GM19455 (cell line): ENCODE data around the gene TSPAN31.
"Not testable (repeated sequence)": the region's sequence is repeated elsewhere in the genome, so short reads cannot be mapped to it uniquely, and the experiment has no call there.

Source experiments
- ATAC-seq: cut with Tn5 transposase; IDR thresholded peaks from one replicate; pipeline ENCODE4 v1.9.1; 2021; ENCODE audit not compliant: unreplicated experiment

The TSPAN31 gene

DNA sequence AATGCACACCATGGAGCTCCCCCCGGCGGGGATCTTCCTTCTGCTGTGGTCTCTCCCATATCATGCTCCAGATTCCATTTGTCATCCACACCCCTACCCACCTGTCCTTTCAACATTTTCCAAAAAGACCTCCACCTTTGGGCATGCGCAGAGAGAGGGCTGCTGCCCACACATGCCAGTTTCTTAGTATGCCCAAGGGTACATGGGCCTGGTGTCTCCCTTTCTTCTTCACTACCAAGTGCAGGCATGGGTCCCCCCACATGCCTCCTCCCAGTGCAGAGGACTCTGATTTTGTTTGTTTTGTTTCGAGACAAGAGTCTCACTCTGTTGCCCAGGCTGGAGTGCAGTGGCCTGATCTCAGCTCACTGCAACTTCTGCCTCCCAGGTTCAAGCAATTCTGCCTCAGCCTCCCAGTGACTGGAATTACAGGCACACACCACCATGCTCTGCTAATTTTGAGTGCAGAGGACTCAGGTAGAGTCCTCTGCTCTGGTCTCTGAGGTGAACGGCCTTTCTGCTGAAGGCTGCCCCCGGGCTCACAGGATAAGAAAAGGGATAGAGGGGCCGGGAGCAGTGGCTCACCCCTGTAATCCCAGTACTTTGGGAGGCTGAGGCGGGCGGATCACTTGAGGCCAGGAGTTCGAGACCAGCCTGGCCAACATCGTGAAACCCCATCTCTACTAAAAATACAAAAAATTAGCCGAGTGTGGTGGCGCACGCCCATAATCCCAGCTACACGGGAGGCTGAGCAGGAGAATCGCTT lies 22.8 kb upstream of the TSPAN31 start:
- not testable (repeated sequence) for ATAC-seq

DNA sequence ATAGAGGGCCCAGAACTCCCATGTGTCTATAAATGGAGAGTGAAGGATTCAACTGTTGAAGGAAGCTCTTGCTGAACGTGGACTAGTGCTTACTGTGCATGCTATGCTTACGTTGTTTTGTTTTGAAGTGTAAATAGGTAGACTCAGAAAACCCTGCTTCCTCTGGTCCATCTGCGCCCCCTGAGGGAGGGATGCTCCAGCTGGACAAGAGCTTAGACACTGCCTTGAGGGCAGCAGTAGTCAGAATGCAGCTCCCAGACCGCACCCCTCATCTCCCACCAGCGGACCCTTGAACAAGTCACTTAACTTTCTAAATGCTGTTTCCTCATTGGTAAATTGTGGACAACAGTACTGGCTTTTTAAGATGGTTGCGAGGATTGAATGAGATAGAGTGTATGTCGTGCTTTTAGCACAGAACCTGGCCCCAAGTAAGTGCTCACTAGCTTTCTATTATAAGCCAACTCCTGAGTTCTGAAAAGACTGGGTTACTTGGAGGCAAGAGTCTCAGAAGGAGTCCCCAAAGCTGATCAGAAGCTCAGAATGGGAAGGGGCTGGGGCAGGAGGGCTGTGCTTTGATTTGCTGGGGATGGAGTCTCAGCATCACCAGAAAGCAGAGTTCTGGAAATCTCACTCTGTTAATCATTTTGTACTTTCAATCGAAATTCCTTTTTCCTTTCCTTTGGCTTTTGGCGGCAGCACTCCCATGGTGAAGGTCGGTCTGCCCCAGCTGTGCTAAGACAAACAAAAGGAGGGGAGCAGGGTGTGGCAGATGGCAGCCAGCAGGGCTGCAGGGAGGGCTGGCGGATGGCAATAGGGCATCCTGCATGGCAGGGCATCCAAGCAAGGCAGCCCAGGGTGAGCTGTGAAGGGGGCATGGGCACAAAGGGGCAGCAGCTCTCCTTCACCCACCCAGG lies 21.9 kb upstream of the TSPAN31 start:
- no peak for ATAC-seq

GRCh38 chr12:57723630-57723962 lies 21.2 kb upstream of the TSPAN31 start:
- no peak for ATAC-seq

DNA sequence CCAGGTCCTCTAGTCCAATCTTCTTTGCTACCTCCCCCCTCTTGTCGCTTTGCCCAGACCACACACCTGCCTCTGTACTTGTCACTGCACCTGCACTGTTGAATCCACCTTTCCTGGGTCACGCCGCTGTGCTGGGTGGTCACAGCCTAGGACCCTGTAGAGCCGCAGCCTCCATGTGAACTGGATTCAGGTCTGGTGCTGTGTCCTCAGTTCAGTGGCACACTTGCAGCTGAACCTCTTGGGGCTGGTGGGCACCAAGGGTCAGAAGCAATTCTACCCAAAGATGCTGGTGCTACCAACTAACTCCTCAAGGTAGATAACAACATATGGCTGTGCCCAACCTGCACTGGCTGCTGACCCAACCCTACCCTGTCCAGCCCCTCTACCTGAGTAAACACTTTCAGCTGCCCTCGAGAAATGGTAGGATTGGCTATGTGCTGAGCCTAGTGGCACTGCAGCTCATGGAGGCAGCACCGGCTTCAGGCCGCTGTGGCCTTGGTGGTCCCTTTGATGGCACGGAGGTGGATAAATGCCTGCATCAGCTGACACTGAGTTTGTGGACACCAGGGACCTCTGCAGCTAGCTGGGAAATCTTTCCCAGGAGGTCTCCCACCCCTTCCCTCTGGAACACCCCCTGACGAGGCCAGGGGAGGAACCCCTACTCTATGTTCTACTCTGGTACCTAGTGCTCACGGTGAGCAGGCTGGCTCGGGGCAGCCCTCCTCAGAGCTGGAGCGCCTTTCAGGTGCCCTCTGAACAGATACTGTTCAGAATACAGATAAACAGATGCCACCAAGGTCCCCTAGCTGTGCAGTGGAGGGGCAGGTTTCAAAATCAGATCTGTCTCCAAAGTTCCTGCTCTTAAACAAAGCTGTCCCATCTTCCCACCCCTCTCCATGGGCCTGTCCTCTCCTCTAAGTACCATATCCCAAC lies 20.6 kb upstream of the TSPAN31 start:
- no peak for ATAC-seq

GRCh38 chr12:57724936-57725740 lies 19.7 kb upstream of the TSPAN31 start:
- no peak for ATAC-seq

DNA sequence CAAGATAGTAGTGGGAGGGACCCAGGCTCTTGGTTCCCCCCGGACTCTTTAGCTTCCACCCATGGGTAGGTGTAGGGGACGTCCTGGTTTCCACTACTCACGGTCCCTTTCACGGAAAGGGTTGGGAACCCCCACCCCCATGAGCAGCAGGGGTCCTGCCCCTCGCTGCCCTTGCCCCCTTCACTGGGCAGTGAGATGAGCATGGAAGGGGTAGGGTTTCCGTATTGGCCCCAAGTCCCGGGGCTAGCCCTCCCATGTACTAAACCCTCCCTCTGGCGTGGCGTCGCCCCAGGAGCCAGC lies 19.0 kb upstream of the TSPAN31 start:
- ATAC-seq, result no peak

DNA sequence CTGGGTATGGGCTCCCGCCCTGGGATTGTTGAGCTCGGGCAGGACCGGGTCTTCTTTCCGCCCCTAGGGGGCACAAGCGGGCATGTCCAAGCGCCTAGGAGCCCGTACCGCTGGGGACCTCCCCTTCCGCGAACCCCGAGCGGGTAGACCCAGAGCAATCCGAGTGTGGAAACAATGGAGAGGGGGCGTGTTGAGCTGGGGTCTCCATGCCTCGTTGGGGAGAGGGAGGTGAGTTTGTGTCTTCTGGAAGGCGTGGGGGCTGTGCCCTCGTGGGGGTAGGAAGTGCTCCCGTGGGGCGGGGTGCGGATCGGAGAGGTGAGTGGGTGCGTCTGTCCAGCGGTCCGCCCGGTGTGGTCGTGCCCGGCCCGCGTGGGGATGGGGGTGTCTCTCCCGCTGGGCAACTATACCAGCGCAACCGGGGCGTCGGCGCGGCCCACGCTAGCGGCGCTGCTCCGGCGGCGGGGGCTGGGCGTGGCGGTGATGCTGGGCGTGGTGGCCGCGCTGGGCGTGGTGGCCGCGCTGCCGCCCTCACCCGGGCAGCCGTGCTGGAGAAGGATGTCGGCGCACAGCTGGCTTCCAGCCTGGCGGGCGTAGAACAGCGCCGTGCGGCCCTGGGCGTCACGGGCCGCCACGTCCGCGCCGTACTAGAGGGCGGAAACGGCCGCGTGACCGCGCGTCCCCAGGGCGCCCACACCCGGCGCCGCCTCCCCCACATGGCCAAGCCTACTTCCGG lies 18.5 kb upstream of the TSPAN31 start:
- ATAC-seq, result no peak

DNA sequence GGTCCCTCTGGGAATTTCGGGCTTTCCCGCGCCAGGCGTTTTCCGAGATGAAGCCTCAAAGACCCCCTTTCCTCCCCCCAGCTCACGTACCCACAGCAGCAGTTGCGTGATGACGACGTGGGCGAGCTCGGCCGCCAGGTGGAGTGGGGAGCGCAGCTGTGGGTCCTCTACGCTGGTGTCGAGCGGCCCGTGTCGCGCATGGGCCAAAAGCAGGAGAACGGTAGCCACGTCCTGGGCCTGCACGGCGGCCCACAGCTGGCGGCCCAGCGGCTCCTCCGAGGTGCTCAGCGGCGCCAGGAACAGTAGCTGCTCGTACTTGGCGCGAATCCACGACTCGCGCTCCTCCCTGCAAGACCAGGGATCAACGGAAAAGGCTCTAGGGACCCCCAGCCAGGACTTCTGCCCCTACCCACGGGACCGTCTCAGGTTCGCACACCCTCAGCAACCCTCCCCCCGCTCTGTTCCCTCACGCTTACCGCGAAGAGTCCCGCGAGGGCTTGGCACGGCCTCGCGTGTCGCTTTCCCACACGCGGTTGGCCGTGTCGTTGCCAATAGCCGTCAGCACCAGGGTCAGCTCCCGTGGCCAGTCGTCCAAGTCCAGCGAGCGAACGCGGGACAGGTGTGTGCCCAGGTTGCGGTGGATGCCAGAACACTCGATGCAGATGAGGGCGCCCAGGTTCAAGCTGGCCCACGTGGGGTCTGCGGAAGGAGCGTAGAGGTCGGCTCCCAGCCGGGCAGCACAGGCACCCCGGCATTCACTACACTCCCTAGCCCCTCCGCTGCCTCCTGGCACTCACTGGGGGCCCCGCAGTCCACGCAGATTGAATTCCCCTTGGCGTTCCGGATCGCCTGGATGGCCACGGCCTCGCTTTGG lies 17.7 kb upstream of the TSPAN31 start:
- ATAC-seq, result no peak

- no peak for ATAC-seq
These were observed 17.0 kb upstream of the TSPAN31 start for GRCh38 chr12:57727758-57728395.

GRCh38 chr12:57729321-57729844 lies 15.5 kb upstream of the TSPAN31 start:
- no peak for ATAC-seq

DNA sequence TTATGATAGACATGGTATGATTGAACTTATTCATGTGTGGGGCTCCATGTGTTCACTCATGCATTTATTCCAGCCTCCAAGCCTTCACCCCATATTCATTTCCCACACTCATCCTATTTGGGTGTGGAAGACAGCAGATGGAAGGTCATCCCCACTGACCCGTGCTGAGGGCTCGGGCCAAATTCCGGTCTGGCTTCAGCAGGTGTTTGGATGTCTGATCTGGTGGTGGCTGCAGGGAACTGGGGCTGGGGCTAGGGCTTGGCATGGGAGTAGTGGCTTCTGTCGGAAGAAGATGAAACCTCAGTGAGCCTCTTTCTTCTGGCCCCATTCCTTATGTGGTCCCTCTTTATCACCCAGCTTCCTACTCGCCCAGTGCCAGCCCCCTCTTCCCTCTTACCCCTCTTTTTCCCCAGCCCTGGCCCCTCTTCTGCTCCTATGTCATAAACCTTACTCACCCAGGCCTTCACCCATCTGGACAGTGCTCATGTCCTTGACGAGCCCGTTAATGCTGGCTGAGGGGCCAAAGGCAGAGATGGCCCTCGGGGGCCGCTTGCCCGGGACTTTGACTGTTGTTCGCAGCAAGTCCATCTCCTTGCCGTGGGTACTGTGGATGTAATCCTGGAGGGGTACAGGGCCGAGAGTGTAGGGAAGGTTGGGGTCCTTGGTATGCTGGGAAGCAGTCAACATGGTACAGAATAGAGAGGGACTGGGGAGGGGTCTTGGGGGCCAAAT lies 14.3 kb upstream of the TSPAN31 start:
- ATAC-seq, result no peak

GRCh38 chr12:57731411-57732080 lies 13.3 kb upstream of the TSPAN31 start:
- no peak for ATAC-seq

DNA sequence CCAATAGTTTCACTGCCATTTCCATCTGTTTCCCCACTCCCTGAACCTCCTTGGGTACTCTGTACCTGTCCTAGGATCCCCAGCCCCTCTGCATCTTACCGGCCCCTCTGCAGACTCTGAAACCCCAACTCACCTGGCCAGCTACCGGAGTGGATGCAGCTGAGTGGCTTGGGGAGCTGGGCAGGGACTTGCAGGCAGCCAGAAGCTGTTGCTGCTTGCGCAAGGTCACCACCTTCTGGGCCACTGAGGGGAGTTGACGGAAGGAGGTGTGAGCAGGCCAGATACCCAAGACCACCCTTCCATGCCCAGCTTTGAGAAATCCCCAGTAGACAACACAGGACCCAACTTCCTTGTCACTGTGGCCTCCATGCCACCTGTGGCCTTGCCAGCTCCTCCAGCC lies 12.6 kb upstream of the TSPAN31 start:
- no peak for ATAC-seq

DNA sequence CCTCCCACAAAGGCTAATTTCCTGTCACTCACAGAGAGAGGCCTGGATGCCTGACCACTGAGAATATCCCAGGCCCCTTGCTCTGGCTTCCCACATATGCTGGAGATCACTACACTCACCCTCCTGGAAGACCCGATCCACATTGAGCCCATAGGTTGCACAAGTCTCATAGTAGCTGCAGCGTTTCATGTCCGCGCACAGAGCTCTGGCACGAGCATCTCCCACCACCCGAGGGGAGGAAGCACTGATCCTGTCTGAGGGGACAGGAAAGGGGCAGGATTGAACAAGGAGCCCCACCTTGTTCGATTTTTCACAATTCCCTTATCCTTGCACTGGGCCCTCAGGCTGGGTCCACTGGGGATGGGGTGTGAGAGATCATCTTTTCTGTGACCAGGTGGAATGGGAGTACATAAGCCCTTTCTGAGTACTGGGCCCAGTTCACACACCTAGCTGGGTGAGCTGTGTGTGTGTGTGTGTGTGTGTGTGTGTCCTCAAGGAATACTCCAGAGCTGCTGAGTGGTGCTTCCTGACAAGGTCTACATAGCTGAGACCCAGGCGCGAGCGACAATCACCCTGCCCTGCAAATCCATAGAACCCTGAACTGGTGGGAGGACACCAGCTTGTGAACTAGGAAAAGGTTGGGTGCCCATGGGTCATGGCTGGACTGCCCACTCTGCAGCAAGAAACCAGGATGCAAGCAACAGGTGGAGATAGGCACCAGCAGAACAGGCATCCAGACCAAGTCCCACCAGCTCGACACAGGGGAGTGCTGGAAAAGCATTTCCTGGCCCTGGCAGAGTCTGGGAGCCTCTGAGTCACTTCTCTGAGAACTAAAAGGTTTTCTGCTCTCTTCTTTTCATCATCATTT lies 11.9 kb upstream of the TSPAN31 start:
- ATAC-seq, result no peak

DNA sequence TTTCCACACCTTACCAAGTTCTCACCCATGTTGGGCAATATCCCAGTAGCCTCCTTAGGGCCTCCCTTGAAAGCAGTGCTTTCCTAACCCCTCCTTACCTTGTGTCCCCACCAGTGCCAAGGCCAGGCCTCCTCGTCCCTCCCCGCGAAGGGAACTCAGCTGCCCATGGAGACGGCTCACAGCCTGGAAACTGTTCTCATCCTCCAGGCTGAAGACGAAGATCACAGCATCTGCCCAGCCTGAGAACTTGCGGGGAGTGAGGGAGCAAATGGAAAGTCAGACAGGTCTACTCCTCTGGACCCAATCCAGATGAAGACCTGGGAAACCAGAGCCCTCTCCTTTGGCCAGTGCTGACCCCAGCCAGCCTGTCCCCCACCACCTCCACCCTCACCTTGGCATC lies 10.9 kb upstream of the TSPAN31 start:
- ATAC-seq, result no peak

GRCh38 chr12:57734591-57734990 lies 10.2 kb upstream of the TSPAN31 start:
- no peak for ATAC-seq
